HepG2 (cell line): ENCODE data around the gene TMEM59. TPM values are rescaled to one million over a fixed set of nuclear protein-coding genes. Genes with fewer than 3 reads are reported as not detected.

Experiments
- ATAC-seq: fragments of 200-7000 bp; cut with Tn5 transposase; 3 replicates; pipeline ENCODE4 v1.9.1; 2020; ENCODE audit warnings: mild to moderate bottlenecking, moderate library complexity
- BruUV-seq: library from RNA; stranded (reverse); fragments of 400-500 nt; replicated peaks from 2 replicates; lab custom pipeline; 2021; lab: Mats Ljungman, UMichigan
- CTCF ChIA-PET: fragments of 300-600 bp; formaldehyde crosslinking; extraction: SDS; loops from one replicate; lab custom pipeline; 2021; ENCODE audit warnings: low total read pairs, inconsistent platforms, low intra/inter-chr PET ratio; lab: Yijun Ruan, JAX
- POLR2A ChIA-PET: fragments of 350-600 bp; sonication (Branson Sonifier 250); formaldehyde crosslinking; loops from one replicate; lab custom pipeline; 2020; ENCODE audit warnings: antibody characterized with exemption, inconsistent platforms; lab: Yijun Ruan, JAX
- DNase-seq: peaks from one replicate; pipeline ENCODE4 v3.0.0-alpha.2; 2015; ENCODE audit warnings: low spot score
- FAIRE-seq: peaks from 3 replicates; lab custom pipeline; 2011; peaks lifted over from hg19 to GRCh38; lab: Jason Lieb, UNC
- H2AFZ ChIP-seq: one replicate; pipeline ENCODE4 v1.6.1; 2011; ENCODE audit warnings: low read length, inconsistent platforms
- H3K27ac ChIP-seq: fragments of 300-600 bp; 3 replicates; pipeline ENCODE4 v1.8.0; 2011; ENCODE audit warnings: mixed run types, mild to moderate bottlenecking, mixed read lengths, low read length, inconsistent platforms; ENCODE audit not compliant: insufficient read depth; ENCODE audit errors: extremely low read length
- H3K27me3 ChIP-seq, 2 experiments: fragments of 200-600 bp in 1 of 2; 2 replicates in 1 of 2; 3 replicates in 1 of 2; pipeline versions ENCODE4 v1.6.0 to v1.8.0; 2011; ENCODE audit warnings: low read length in 2 of 2, mild to moderate bottlenecking in 2 of 2, moderate library complexity in 2 of 2, inconsistent platforms in 1 of 2; ENCODE audit not compliant: insufficient read depth in 2 of 2, control insufficient read depth in 1 of 2
- H3K36me3 ChIP-seq, 2 experiments: fragments of 200-600 bp in 1 of 2; replicated peaks in 1 of 2; 2 replicates in 1 of 2; 3 replicates in 1 of 2; pipeline versions ENCODE4 v1.5.1 to v1.8.0; 2011; ENCODE audit warnings: low read length in 2 of 2, inconsistent platforms in 1 of 2; ENCODE audit not compliant: insufficient read depth in 2 of 2, control insufficient read depth in 1 of 2
- H3K4me1 ChIP-seq: 2 replicates; pipeline ENCODE4 v1.5.1; 2012; ENCODE audit warnings: low read length, inconsistent platforms; ENCODE audit not compliant: insufficient read depth
- H3K4me2 ChIP-seq: 2 replicates; pipeline ENCODE4 v1.6.0; 2011; ENCODE audit warnings: low read depth, low read length, inconsistent platforms
- H3K4me3 ChIP-seq, 3 experiments: fragments of 200-600 bp in 1 of 3; sonication (generic), shearing (Covaris generic) in 1 of 3; replicated peaks in 1 of 3; 2 replicates each; pipeline ENCODE4 v1.5.1; 2011 to 2016; ENCODE audit warnings: low read length in 3 of 3, inconsistent platforms in 2 of 3, low read depth in 2 of 3, mild to moderate bottlenecking in 2 of 3, control low read depth in 1 of 3, mixed read lengths in 1 of 3; ENCODE audit not compliant: insufficient read depth in 1 of 3
- H3K79me2 ChIP-seq: one replicate; pipeline ENCODE4 v1.6.1; 2011; ENCODE audit warnings: low read length, inconsistent platforms; ENCODE audit not compliant: insufficient read depth
- H3K9ac ChIP-seq: 2 replicates; pipeline ENCODE4 v1.6.0; 2011; ENCODE audit warnings: mild to moderate bottlenecking, low read depth, low read length, inconsistent platforms; ENCODE audit not compliant: insufficient read depth
- H3K9me3 ChIP-seq: 2 replicates; pipeline ENCODE4 v1.5.1; 2012; ENCODE audit warnings: mild to moderate bottlenecking, low read length
- H4K20me1 ChIP-seq: 2 replicates; pipeline ENCODE4 v1.6.0; 2011; ENCODE audit warnings: inconsistent platforms, mild to moderate bottlenecking, low read length, moderate library complexity; ENCODE audit not compliant: insufficient read depth
- BRF2 ChIP-seq: sonication (generic); formaldehyde crosslinking; IDR thresholded peaks from 2 replicates; pipeline ENCODE4 v1.8.1; 2022; ENCODE audit warnings: mild to moderate bottlenecking, missing genetic modification reagents
- EP300 ChIP-seq, 3 experiments: sonication (generic) in 1 of 3; formaldehyde crosslinking in 1 of 3; IDR thresholded peaks; 2 replicates each; pipeline versions ENCODE4 v1.5.1 to v1.6.1; 2011 to 2020; ENCODE audit warnings: low read depth in 2 of 3, low read length in 2 of 3, borderline replicate concordance in 1 of 3, improper control_type of control experiment in 1 of 3, mild to moderate bottlenecking in 1 of 3, missing genetic modification reagents in 1 of 3, moderate library complexity in 1 of 3
- IKZF1 ChIP-seq: fragments of 450-650 bp; IDR thresholded peaks from 2 replicates; pipeline ENCODE4 v1.7.1; 2016
- IRF2 ChIP-seq: IDR thresholded peaks from 2 replicates; pipeline ENCODE4 v1.6.1; 2018; ENCODE audit warnings: missing genetic modification reagents, missing compliant biosample characterization
- KLF13 ChIP-seq: sonication (generic); formaldehyde crosslinking; IDR thresholded peaks from 2 replicates; pipeline ENCODE4 v1.4.0; 2020; ENCODE audit warnings: mild to moderate bottlenecking, missing genetic modification reagents
- LBX2 ChIP-seq: sonication (generic); formaldehyde crosslinking; IDR thresholded peaks from 2 replicates; pipeline ENCODE4 v1.5.0; 2020; ENCODE audit warnings: missing genetic modification reagents, mild to moderate bottlenecking, borderline replicate concordance
- MED13 ChIP-seq: sonication (generic); formaldehyde crosslinking; IDR thresholded peaks from 2 replicates; pipeline ENCODE4 v1.5.0; 2020; ENCODE audit warnings: missing genetic modification reagents
- RCOR2 ChIP-seq: IDR thresholded peaks from 2 replicates; pipeline ENCODE4 v1.6.1; 2016; ENCODE audit warnings: missing biosample characterization, missing genetic modification reagents
- RFX5 ChIP-seq: IDR thresholded peaks from 2 replicates; pipeline ENCODE4 v1.6.1; 2011; ENCODE audit warnings: low read depth, low read length, improper control_type of control experiment
- RNF219 ChIP-seq: sonication (generic); formaldehyde crosslinking; IDR thresholded peaks from 2 replicates; pipeline ENCODE4 v1.5.0; 2020; ENCODE audit warnings: mild to moderate bottlenecking, missing genetic modification reagents
- ZBTB25 ChIP-seq: IDR thresholded peaks from 2 replicates; pipeline ENCODE4 v1.6.1; 2018; ENCODE audit warnings: missing genetic modification reagents
- ZNF12 ChIP-seq: sonication (generic); formaldehyde crosslinking; IDR thresholded peaks from 2 replicates; pipeline ENCODE4 v1.5.0; 2020; ENCODE audit warnings: missing genetic modification reagents
- ZNF235 ChIP-seq: sonication (generic); formaldehyde crosslinking; IDR thresholded peaks from 2 replicates; pipeline ENCODE4 v1.8.1; 2023; ENCODE audit warnings: mild to moderate bottlenecking, missing genetic modification reagents, borderline replicate concordance
- ZNF607 ChIP-seq: sonication (generic); formaldehyde crosslinking; IDR thresholded peaks from 2 replicates; pipeline ENCODE4 v1.5.1; 2020; ENCODE audit warnings: missing genetic modification reagents, mild to moderate bottlenecking, borderline replicate concordance
- ZNF703 ChIP-seq: sonication (generic); formaldehyde crosslinking; IDR thresholded peaks from 2 replicates; pipeline ENCODE4 v1.5.1; 2020; ENCODE audit warnings: missing genetic modification reagents, mild to moderate bottlenecking, moderate library complexity, borderline replicate concordance
- ZNF709 ChIP-seq: sonication (generic); formaldehyde crosslinking; IDR thresholded peaks from 2 replicates; pipeline ENCODE4 v1.5.0; 2020; ENCODE audit warnings: mild to moderate bottlenecking, missing genetic modification reagents
- ZNF747 ChIP-seq: sonication (generic); formaldehyde crosslinking; IDR thresholded peaks from 2 replicates; pipeline ENCODE4 v1.8.1; 2023; ENCODE audit warnings: missing genetic modification reagents, mild to moderate bottlenecking, borderline replicate concordance
- WGBS: methylation state at CpG from one replicate; pipeline ENCODE4 v1.1.6; 2017; ENCODE audit warnings: low lambda C conversion rate; 5-methylcytosine and 5-hydroxymethylcytosine counted together
- in situ Hi-C: cut with HindIII; loops from 2 replicates; pipeline ENCODE4 v1.10.0; 2017; ENCODE audit warnings: low pct_unique_long_range_greater_than_20kb; ENCODE audit not compliant: extremely low pct_ligation_motif_present
- intact Hi-C: fragments of 100-400 bp; cut with micrococcal nuclease; formaldehyde crosslinking; loops from one replicate; pipeline ENCODE4 v1.10.0; 2022; ENCODE audit not compliant: unreplicated experiment
- polyA plus RNA-seq, 8 experiments: library from polyadenylated mRNA; depleted of rRNA in 3 of 8; stranded (reverse) in 7 of 8; unstranded in 1 of 8; fragments of >200 nt; fragmentation: Illumina TruSeq in 4 of 8; extraction: Trizol in 4 of 8; gene quantifications; 2 replicates each; pipeline versions ENCODE4 v1.2.1 to v1.2.3, GENCODE V29; 2011 to 2016; ENCODE audit warnings: low read depth in 4 of 8, missing spikeins in 1 of 8, mixed read lengths in 1 of 8; ENCODE audit not compliant: insufficient read depth in 1 of 8
- total RNA-seq, 5 experiments: library from RNA; depleted of rRNA; stranded (reverse); fragments of >200 nt; fragmentation: Illumina TruSeq; extraction: Trizol; gene quantifications; 2 replicates each; pipeline ENCODE4 v1.2.3, GENCODE V29; 2016; ENCODE audit warnings: low read depth in 1 of 5

Gene TMEM59
- total and polyA plus RNA-seq, 2 of the 13 experiments (the other 11 are each of a cell fraction or from before 2014, with no cell fraction given) = 147 to 363 TPM

GRCh38 chr1:54052431-54052933 is 522 bp downstream of the TMEM59 start:
- Histone ChIP-seq H2AFZ (no peak overlapping the region), H3K27ac (peak overlapping the region; percentile 80), H3K4me3 (peak overlapping the region; percentile 76 to 98 (median 91)), H3K27me3 (no peaks in the 10 kb centered on the region; a peak in 1 of 5 replicates), H3K9me3 (no peaks in the 10 kb centered on the region), H3K79me2 (peaks cover 52% of the 10 kb centered on the region), H3K4me1 (peaks cover 29% of the 10 kb centered on the region), H3K9ac (peak overlapping the region; percentile 81), H3K36me3 (no peaks in the 10 kb centered on the region; a peak in 2 of 5 replicates), H3K4me2 (peak overlapping the region; percentile 82), H4K20me1 (peaks cover 5% of the 10 kb centered on the region)
- 2% methylated on average over 23 of the region's 23 CpGs for WGBS
- ATAC-seq (peak; percentile 79), DNase-seq (peak; percentile 31), FAIRE-seq (no peak)
- intact Hi-C loops (loop anchor here (2.0 kb wide), 2 partner anchors 18 to 60 kb away; no protein-coding TSS in a partner anchor), in situ Hi-C loops (no loop called here)
- ChIA-PET CTCF (no interaction called here), POLR2A (interaction anchor here (0.7 to 4.6 kb wide), 12 partner anchors 9 to 355 kb away, joined by 3 to 42 read pairs (median 5); partner anchors contain the start of gene LDLRAD1)
- BruUV-seq = TSS peak; percentile 50
- TF ChIP-seq MED13 (CRISPR knock-in tag) = no peak
- TF ChIP-seq RNF219 = no peak
- TF ChIP-seq IKZF1 = no peak
- no peak for TF ChIP-seq RFX5
- no peak for TF ChIP-seq ZNF607 (CRISPR knock-in tag)
- TF ChIP-seq ZNF703 (CRISPR knock-in tag) = no peak
- no peak for TF ChIP-seq KLF13
- TF ChIP-seq ZNF12 = no peak
- TF ChIP-seq EP300 (IDR thresholded peaks at IDR 0.05; ENCODE audit: low read depth in 2 of 2, low read length in 2 of 2) = no peak
- TF ChIP-seq EP300 (CRISPR knock-in tag; IDR thresholded peaks at IDR 0.05; ENCODE audit: borderline replicate concordance) = no peak
- no peak for TF ChIP-seq LBX2 (CRISPR knock-in tag)
- TF ChIP-seq IRF2 (CRISPR knock-in tag) = no peak
- no peak for TF ChIP-seq BRF2
- TF ChIP-seq ZNF235 (CRISPR knock-in tag) = peak; percentile 8; the same call in 1 of the 2 replicates
- TF ChIP-seq ZNF709 = 0 out of 2 replicates have a peak, but pooled peaks have one; percentile 45
- no peak for TF ChIP-seq RCOR2 (CRISPR knock-in tag)
- no peak; the same call in 1 of the 2 replicates for TF ChIP-seq ZBTB25
- TF ChIP-seq ZNF747 (CRISPR knock-in tag) = no peak
